ENCODE results near the gene ACR.

- no peak for TF ChIP-seq GABPA (IDR thresholded peaks at IDR 0.05; ENCODE audit: low read depth)
- TF ChIP-seq HDAC6 (IDR thresholded peaks at IDR 0.05; ENCODE audit: unreplicated experiment): no peak
- TF ChIP-seq, protein P1, sequence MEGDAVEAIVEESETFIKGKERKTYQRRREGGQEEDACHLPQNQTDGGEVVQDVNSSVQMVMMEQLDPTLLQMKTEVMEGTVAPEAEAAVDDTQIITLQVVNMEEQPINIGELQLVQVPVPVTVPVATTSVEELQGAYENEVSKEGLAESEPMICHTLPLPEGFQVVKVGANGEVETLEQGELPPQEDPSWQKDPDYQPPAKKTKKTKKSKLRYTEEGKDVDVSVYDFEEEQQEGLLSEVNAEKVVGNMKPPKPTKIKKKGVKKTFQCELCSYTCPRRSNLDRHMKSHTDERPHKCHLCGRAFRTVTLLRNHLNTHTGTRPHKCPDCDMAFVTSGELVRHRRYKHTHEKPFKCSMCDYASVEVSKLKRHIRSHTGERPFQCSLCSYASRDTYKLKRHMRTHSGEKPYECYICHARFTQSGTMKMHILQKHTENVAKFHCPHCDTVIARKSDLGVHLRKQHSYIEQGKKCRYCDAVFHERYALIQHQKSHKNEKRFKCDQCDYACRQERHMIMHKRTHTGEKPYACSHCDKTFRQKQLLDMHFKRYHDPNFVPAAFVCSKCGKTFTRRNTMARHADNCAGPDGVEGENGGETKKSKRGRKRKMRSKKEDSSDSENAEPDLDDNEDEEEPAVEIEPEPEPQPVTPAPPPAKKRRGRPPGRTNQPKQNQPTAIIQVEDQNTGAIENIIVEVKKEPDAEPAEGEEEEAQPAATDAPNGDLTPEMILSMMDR (IDR thresholded peaks at IDR 0.05 in 2 of 3, conservative IDR thresholded peaks at IDR 0.05 in 1 of 3; ENCODE audit: control insufficient read depth in 2 of 3, extremely low read depth in 1 of 3, insufficient read depth in 1 of 3, low read depth in 3 of 3, low read length in 3 of 3): no peak
- no peak for TF ChIP-seq NFYB (IDR thresholded peaks at IDR 0.05; ENCODE audit: insufficient read depth, low read depth, low read length)
- no peak for TF ChIP-seq SUPT20H (IDR thresholded peaks at IDR 0.05; ENCODE audit: borderline replicate concordance, control insufficient read depth, low read depth, low read length)
Measured at GRCh38 chr22:50739279-50739691, 1.3 kb downstream of the ACR start.
